ENCODE measurements around the gene LCE2A. TPM values are rescaled to one million over a fixed set of nuclear protein-coding genes. Genes with fewer than 3 reads are reported as not detected.

Gene LCE2A, protein sequence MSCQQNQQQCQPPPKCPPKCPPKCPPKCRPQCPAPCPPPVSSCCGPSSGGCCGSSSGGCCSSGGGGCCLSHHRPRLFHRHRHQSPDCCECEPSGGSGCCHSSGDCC
- total RNA-seq, result not detected

GRCh38 chr1:152697701-152698600 lies at the start of gene LCE2A:
TSS of gene LCE2A (plus strand) at chr1:152698345. CDS start at chr1:152698902, 557 bp downstream.
- TF ChIP-seq, protein P1, sequence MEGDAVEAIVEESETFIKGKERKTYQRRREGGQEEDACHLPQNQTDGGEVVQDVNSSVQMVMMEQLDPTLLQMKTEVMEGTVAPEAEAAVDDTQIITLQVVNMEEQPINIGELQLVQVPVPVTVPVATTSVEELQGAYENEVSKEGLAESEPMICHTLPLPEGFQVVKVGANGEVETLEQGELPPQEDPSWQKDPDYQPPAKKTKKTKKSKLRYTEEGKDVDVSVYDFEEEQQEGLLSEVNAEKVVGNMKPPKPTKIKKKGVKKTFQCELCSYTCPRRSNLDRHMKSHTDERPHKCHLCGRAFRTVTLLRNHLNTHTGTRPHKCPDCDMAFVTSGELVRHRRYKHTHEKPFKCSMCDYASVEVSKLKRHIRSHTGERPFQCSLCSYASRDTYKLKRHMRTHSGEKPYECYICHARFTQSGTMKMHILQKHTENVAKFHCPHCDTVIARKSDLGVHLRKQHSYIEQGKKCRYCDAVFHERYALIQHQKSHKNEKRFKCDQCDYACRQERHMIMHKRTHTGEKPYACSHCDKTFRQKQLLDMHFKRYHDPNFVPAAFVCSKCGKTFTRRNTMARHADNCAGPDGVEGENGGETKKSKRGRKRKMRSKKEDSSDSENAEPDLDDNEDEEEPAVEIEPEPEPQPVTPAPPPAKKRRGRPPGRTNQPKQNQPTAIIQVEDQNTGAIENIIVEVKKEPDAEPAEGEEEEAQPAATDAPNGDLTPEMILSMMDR (IDR thresholded peaks at IDR 0.05; ENCODE audit: low read depth), result no peak

GRCh38 chr1:152654110-152654509 lies 44.0 kb upstream of the LCE2A start:
- TF ChIP-seq, protein P1 (IDR thresholded peaks at IDR 0.05; ENCODE audit: low read depth), result no peak

DNA sequence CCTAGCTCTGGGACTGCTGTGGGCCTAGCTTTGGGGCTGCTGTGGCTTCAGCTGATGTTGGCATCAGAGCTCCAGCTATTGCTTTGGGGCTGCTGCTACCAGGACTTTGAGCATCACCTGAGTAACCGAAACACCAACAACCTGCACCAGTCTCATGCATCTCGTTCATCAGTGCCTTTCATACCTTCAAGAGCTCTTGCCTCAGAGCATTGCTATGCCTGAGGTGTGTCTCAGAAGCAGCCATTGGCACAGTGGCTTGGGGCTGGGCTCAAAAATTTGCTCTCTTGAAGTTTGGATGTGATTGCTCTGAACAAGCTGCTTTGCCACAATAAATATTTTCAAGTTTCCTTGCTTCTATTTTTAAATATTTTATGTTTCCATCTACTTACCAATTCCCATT lies 41.7 kb upstream of the LCE2A start:
- TF ChIP-seq, protein P1 (IDR thresholded peaks at IDR 0.05; ENCODE audit: low read depth), result no peak

- TF ChIP-seq, protein P1 (IDR thresholded peaks at IDR 0.05; ENCODE audit: low read depth), result no peak
These were observed 40.5 kb upstream of the LCE2A start for GRCh38 chr1:152657677-152658076.

GRCh38 chr1:152658649-152659048 lies 39.5 kb upstream of the LCE2A start:
- TF ChIP-seq, protein P1 (IDR thresholded peaks at IDR 0.05; ENCODE audit: low read depth), result no peak

- TF ChIP-seq, protein P1 (IDR thresholded peaks at IDR 0.05; ENCODE audit: low read depth), result no peak
These were observed 35.0 kb upstream of the LCE2A start, which contains the start of gene LCE2D for GRCh38 chr1:152663098-152663497. TSS of gene LCE2D (plus strand) at chr1:152663380. CDS start at chr1:152664106, 726 bp downstream.

DNA sequence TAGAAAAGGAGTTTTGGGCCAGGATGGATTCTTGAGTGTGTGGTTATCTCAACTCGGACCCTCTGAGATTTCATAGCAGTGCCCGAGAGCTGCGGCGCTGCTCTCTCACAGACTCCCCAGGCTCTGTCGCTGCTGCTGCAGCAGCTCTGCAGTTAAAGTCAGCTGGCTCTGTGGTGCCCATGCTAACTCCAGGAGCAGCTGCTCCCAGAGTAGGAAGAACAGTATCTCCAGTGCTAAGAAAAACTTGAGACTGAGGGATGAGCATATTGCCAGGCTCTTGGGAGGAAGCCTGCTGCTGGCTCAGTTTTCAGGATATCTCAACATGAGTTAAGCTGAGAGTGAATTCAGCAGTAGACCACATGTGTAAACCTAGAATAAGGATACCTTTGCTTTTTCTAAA lies 30.5 kb upstream of the LCE2A start:
- TF ChIP-seq, protein P1 (IDR thresholded peaks at IDR 0.05; ENCODE audit: low read depth), result no peak
